ENCODE measurements around the gene LCN6.

Gene LCN6

DNA sequence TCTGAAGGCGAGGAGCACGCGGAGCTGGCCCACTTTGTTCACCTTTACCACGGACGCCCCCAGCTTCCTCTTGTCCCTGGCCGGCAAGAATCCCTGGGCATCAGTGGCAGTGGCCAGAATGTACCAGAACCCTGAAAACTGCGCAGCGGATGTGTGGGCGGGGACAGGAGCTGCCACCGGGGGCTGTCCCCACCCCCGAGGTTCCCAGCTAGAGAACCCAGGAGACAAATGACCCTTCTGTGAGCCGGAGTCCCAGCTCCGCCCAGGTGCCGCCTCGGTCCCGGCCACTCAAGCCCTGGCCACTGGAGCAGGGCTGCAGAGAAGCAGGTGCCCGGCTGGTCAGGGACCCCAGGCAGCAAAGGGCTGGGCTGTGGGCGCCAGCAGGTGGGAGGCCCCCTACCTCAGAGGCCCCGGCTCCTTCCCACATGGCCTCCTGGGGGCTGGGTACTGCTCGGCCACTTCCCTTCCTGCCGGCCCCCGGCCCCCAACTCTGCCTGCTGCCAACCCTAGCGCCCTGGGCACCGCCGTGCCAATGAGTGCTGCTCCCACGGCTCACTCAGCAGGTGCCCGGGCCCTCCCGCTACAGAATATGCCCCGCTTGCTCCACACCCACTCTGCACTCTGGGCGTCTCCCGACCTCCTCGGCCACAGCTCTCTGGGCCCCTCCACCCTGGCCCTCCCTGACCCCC lies 6.3 kb downstream of the LCN6 start:
- Histone ChIP-seq H3K4me3 (ENCODE audit: low read length) (no peak overlapping the region), H3K9ac (ENCODE audit: low read length) (no peak overlapping the region), H3K4me2 (ENCODE audit: low read depth, low read length) (no peak overlapping the region), H3K27ac (ENCODE audit: low read length) (no peak overlapping the region), H4K20me1 (ENCODE audit: insufficient read depth, low read length) (no peaks in the 10 kb centered on the region), H3K79me2 (ENCODE audit: low read length) (no peaks in the 10 kb centered on the region), H3F3A (ENCODE audit: insufficient read depth, low read length) (no peaks in the 10 kb centered on the region), H3K36me3 (replicated peaks; ENCODE audit: insufficient read depth, low read length) (no peaks in the 10 kb centered on the region), H3K27me3 (replicated peaks; ENCODE audit: insufficient read depth, low read length) (peaks cover 92% of the 10 kb centered on the region), H3K9me2 (replicated peaks; ENCODE audit: insufficient read depth, low read length) (no peaks in the 10 kb centered on the region), H2AFZ (ENCODE audit: low read length) (no peak overlapping the region), H3K9me3 (replicated peaks; ENCODE audit: insufficient read depth, low read length) (no peaks in the 10 kb centered on the region), H3K4me1 (ENCODE audit: low read length) (no peaks in the 10 kb centered on the region)
- DNase-seq, result no peak
- TF ChIP-seq EZH2 (optimal IDR thresholded peaks at IDR 0.05; ENCODE audit: low read depth, low read length), result peak; percentile 4
- no peak for TF ChIP-seq EZH2phosphoT487 (IDR thresholded peaks at IDR 0.05; ENCODE audit: low read length)

DNA sequence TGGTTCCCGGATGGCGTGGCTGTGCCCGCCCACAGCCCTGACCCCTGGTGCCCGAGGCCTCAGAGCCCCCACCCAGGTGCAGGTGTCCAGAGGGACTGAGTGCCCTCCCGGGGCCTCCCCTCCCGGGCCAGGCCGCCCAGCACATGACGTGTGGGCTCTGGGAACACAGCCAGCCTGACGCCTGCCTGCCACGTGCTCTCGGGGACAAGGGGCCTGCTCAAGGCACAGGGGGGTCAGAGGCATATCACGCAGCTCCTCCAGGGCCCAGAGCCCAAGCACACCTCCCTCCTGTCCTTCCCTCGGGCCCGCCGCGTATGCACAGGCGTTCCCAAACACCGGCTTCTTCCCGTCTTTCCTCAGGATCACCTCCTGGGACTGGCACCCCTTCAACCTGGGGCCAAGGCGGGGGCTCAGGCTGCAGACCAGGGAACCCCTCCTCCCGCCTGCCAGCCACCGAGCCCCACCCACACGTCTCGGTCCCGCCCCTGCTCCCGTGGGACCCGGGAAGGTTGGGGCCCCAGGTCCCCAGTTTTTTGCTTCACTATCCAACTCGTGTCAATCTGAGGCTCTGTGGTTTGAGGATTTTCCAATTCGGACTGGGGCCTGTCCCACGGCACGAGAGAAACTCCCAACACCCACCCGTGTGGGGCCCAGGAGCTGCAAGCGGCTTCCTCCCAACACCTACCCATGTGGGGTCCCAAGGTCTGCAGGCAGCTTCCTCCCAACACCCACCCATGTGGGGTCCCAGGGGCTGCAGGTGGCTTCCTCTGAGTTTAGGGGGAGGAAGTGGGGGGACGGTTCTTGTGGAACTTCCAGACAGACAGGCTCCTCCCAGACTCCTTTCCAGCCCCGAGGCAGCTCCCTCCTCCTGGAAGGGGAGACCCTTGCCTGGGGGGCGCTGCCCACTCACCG lies 7.1 kb downstream of the LCN6 start:
- Histone ChIP-seq H3F3A (ENCODE audit: insufficient read depth, low read length) (no peaks in the 10 kb centered on the region), H3K9ac (ENCODE audit: low read length) (no peak overlapping the region), H3K4me2 (ENCODE audit: low read depth, low read length) (no peak overlapping the region), H3K27ac (ENCODE audit: low read length) (no peak overlapping the region), H4K20me1 (ENCODE audit: insufficient read depth, low read length) (no peaks in the 10 kb centered on the region), H3K79me2 (ENCODE audit: low read length) (no peaks in the 10 kb centered on the region), H3K4me1 (ENCODE audit: low read length) (no peaks in the 10 kb centered on the region), H3K4me3 (ENCODE audit: low read length) (no peak overlapping the region), H3K27me3 (replicated peaks; ENCODE audit: insufficient read depth, low read length) (peaks cover 88% of the 10 kb centered on the region), H3K9me3 (replicated peaks; ENCODE audit: insufficient read depth, low read length) (no peaks in the 10 kb centered on the region), H3K9me2 (replicated peaks; ENCODE audit: insufficient read depth, low read length) (no peaks in the 10 kb centered on the region), H3K36me3 (replicated peaks; ENCODE audit: insufficient read depth, low read length) (no peaks in the 10 kb centered on the region), H2AFZ (ENCODE audit: low read length) (no peak overlapping the region)
- no peak for TF ChIP-seq EZH2phosphoT487 (IDR thresholded peaks at IDR 0.05; ENCODE audit: low read length)
- TF ChIP-seq, protein P1, sequence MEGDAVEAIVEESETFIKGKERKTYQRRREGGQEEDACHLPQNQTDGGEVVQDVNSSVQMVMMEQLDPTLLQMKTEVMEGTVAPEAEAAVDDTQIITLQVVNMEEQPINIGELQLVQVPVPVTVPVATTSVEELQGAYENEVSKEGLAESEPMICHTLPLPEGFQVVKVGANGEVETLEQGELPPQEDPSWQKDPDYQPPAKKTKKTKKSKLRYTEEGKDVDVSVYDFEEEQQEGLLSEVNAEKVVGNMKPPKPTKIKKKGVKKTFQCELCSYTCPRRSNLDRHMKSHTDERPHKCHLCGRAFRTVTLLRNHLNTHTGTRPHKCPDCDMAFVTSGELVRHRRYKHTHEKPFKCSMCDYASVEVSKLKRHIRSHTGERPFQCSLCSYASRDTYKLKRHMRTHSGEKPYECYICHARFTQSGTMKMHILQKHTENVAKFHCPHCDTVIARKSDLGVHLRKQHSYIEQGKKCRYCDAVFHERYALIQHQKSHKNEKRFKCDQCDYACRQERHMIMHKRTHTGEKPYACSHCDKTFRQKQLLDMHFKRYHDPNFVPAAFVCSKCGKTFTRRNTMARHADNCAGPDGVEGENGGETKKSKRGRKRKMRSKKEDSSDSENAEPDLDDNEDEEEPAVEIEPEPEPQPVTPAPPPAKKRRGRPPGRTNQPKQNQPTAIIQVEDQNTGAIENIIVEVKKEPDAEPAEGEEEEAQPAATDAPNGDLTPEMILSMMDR (IDR thresholded peaks at IDR 0.05; ENCODE audit: low read length), result no peak
- TF ChIP-seq EZH2 (optimal IDR thresholded peaks at IDR 0.05; ENCODE audit: low read depth, low read length), result no peak
- DNase-seq, result no peak

DNA sequence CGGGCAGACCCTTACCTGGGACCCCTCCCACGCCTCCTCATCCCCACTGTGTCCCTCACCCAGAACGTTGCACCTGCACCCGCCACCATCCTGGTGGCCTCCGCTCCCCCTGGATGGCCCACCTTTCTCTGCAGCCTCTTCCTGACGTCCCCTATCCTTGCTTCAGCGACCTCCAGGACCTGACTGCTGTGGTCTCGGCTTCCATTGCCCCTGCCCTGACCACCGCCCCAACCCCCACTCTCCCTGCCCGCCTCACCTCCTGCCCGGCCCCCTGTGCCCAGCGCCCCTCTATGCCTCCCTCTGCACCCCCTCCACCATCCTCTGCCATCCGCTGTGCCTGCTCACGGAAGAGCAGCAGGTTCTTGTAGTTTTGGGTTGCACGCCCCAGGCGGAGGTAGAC lies 7.8 kb downstream of the LCN6 start:
- no peak for DNase-seq

More for the DNA sequence above, 7.8 kb downstream of the LCN6 start:
- H3K27ac ChIP-seq (ENCODE audit: low read length), result no peak overlapping the region
- H2AFZ ChIP-seq (ENCODE audit: low read length), result no peak overlapping the region
- H3K9me2 ChIP-seq (replicated peaks; ENCODE audit: insufficient read depth, low read length), result no peaks in the 10 kb centered on the region
- no peak overlapping the region for H3K4me3 ChIP-seq (ENCODE audit: low read length)
- H3K79me2 ChIP-seq (ENCODE audit: low read length), result no peaks in the 10 kb centered on the region
- H3K27me3 ChIP-seq (replicated peaks; ENCODE audit: insufficient read depth, low read length), result peaks cover 90% of the 10 kb centered on the region
- H3K36me3 ChIP-seq (replicated peaks; ENCODE audit: insufficient read depth, low read length), result no peaks in the 10 kb centered on the region
- H3K9ac ChIP-seq (ENCODE audit: low read length), result no peak overlapping the region
- no peaks in the 10 kb centered on the region for H3K4me1 ChIP-seq (ENCODE audit: low read length)
- TF ChIP-seq, protein P1 (IDR thresholded peaks at IDR 0.05; ENCODE audit: low read length), result no peak
- TF ChIP-seq EZH2 (optimal IDR thresholded peaks at IDR 0.05; ENCODE audit: low read depth, low read length) (no peak), EZH2phosphoT487 (IDR thresholded peaks at IDR 0.05; ENCODE audit: low read length) (no peak)
- H3K4me2 ChIP-seq (ENCODE audit: low read depth, low read length), result no peak overlapping the region
- H3F3A ChIP-seq (ENCODE audit: insufficient read depth, low read length), result no peaks in the 10 kb centered on the region
- H3K9me3 ChIP-seq (replicated peaks; ENCODE audit: insufficient read depth, low read length), result no peaks in the 10 kb centered on the region
- no peaks in the 10 kb centered on the region for H4K20me1 ChIP-seq (ENCODE audit: insufficient read depth, low read length)
